Right hindlimb (tissue), 1 donor: ENCODE data around the gene VAT1L.
A peak's percentile ranks its signal among the peaks of the same experiment; 100 is the strongest.

Source experiments
- DNase-seq: peaks from one replicate; pipeline ENCODE4 v3.0.0-alpha.2; 2018

Gene VAT1L

GRCh38 chr16:77788181-77789084 lies at the start of gene VAT1L:
TSS of gene VAT1L (plus strand) at chr16:77788564. CDS start at chr16:77788683, 119 bp downstream.
- peak; percentile 62 for DNase-seq

- no peak for DNase-seq
Observed at GRCh38 chr16:77738706-77739558, 49.4 kb upstream of the VAT1L start.

- no peak for DNase-seq
Observed at GRCh38 chr16:77739559-77739892, 48.8 kb upstream of the VAT1L start.

GRCh38 chr16:77744141-77744540 lies 44.2 kb upstream of the VAT1L start:
- no peak for DNase-seq

GRCh38 chr16:77745972-77746371 lies 42.4 kb upstream of the VAT1L start:
- no peak for DNase-seq

GRCh38 chr16:77748421-77749005 lies 39.9 kb upstream of the VAT1L start:
- DNase-seq = no peak

- DNase-seq = no peak
Observed at GRCh38 chr16:77749415-77749814, 38.9 kb upstream of the VAT1L start.

- no peak for DNase-seq
Observed at GRCh38 chr16:77758046-77758445, 30.3 kb upstream of the VAT1L start.

GRCh38 chr16:77758508-77758907 lies 29.9 kb upstream of the VAT1L start:
- no peak for DNase-seq

- DNase-seq = no peak
Observed at GRCh38 chr16:77759201-77759600, 29.2 kb upstream of the VAT1L start.

- DNase-seq = no peak
Observed at GRCh38 chr16:77759821-77760220, 28.5 kb upstream of the VAT1L start.

- no peak for DNase-seq
Observed at GRCh38 chr16:77760800-77761199, 27.6 kb upstream of the VAT1L start.

GRCh38 chr16:77761204-77761603 lies 27.2 kb upstream of the VAT1L start:
- DNase-seq = no peak

- DNase-seq = no peak
Observed at GRCh38 chr16:77762262-77762661, 26.1 kb upstream of the VAT1L start.

GRCh38 chr16:77763994-77764393 lies 24.4 kb upstream of the VAT1L start:
- no peak for DNase-seq

GRCh38 chr16:77767211-77767610 lies 21.2 kb upstream of the VAT1L start:
- DNase-seq = no peak

- no peak for DNase-seq
Observed at GRCh38 chr16:77767826-77768225, 20.5 kb upstream of the VAT1L start.

GRCh38 chr16:77775911-77776909 lies 12.2 kb upstream of the VAT1L start:
- DNase-seq = no peak

- no peak for DNase-seq
Observed at GRCh38 chr16:77777745-77778144, 10.6 kb upstream of the VAT1L start.

- DNase-seq = no peak
Observed at GRCh38 chr16:77780378-77780837, 8.0 kb upstream of the VAT1L start.

- no peak for DNase-seq
Observed at GRCh38 chr16:77781091-77781490, 7.3 kb upstream of the VAT1L start.

GRCh38 chr16:77782694-77783093 lies 5.7 kb upstream of the VAT1L start:
- DNase-seq = no peak
